HepG2 (cell line): Measurements from ENCODE around the gene MSH3. TPM values are rescaled to one million over a fixed set of nuclear protein-coding genes. Genes with fewer than 3 reads are reported as not detected.

Experiments used
- AGO2 ChIP-seq: fragments of 200-400 bp; formaldehyde crosslinking; optimal IDR thresholded peaks from 2 replicates; pipeline ENCODE3; 2017; ENCODE audit warnings: mild to moderate bottlenecking, low read depth, low read length, moderate library complexity
- ARNT2 ChIP-seq: sonication (generic); formaldehyde crosslinking; IDR thresholded peaks from 2 replicates; pipeline ENCODE4 v1.8.0; 2022; ENCODE audit warnings: mild to moderate bottlenecking, low read depth, missing genetic modification reagents, moderate library complexity
- ATF6 ChIP-seq: sonication (generic); formaldehyde crosslinking; conservative IDR thresholded peaks from 2 replicates; pipeline ENCODE4 v1.4.0; 2020; ENCODE audit warnings: missing genetic modification reagents
- BRCA1 ChIP-seq: sonication (generic); formaldehyde crosslinking; IDR thresholded peaks from 2 replicates; pipeline ENCODE4 v1.4.0; 2020; ENCODE audit warnings: missing genetic modification reagents
- HMG20A ChIP-seq: IDR thresholded peaks from 2 replicates; pipeline ENCODE4 v1.6.1; 2016; ENCODE audit warnings: borderline replicate concordance
- HMGXB4 ChIP-seq, 2 experiments: sonication (generic) in 1 of 2; formaldehyde crosslinking in 1 of 2; IDR thresholded peaks; 2 replicates each; pipeline versions ENCODE4 v1.4.0 to v1.6.1; 2018 to 2020; ENCODE audit warnings: missing genetic modification reagents in 2 of 2, borderline replicate concordance in 1 of 2, low read depth in 1 of 2, mild to moderate bottlenecking in 1 of 2, missing biosample characterization in 1 of 2
- IKZF5 ChIP-seq: IDR thresholded peaks from 2 replicates; pipeline ENCODE4 v1.6.1; 2018; ENCODE audit warnings: missing genetic modification reagents, mild to moderate bottlenecking, missing compliant biosample characterization
- KLF6 ChIP-seq: IDR thresholded peaks from 2 replicates; pipeline ENCODE4 v1.8.0; 2016; ENCODE audit warnings: missing biosample characterization, missing genetic modification reagents
- NCOA1 ChIP-seq: sonication (generic); formaldehyde crosslinking; IDR thresholded peaks from 2 replicates; pipeline ENCODE4 v1.9.0; 2021; ENCODE audit warnings: missing genetic modification reagents
- PHF5A ChIP-seq: IDR thresholded peaks from one replicate; pipeline ENCODE4 v1.6.1; 2018; ENCODE audit warnings: low read depth, missing genetic modification reagents; ENCODE audit not compliant: unreplicated experiment
- POGZ ChIP-seq: sonication (generic); formaldehyde crosslinking; IDR thresholded peaks from 2 replicates; pipeline ENCODE4 v1.4.0; 2020; ENCODE audit warnings: mild to moderate bottlenecking, missing genetic modification reagents
- RAD21 ChIP-seq: fragments of 450-650 bp; formaldehyde crosslinking; IDR thresholded peaks from 2 replicates; pipeline ENCODE4 v1.5.0; 2020; ENCODE audit warnings: mild to moderate bottlenecking
- SIN3A ChIP-seq: IDR thresholded peaks from 2 replicates; pipeline ENCODE4 v1.6.1; 2011; ENCODE audit warnings: low read depth, mild to moderate bottlenecking, control low read depth, low read length, borderline replicate concordance
- ZNF549 ChIP-seq: sonication (generic); formaldehyde crosslinking; IDR thresholded peaks from 2 replicates; pipeline ENCODE4 v1.5.0; 2020; ENCODE audit warnings: missing genetic modification reagents
- ZNF567 ChIP-seq: sonication (generic); formaldehyde crosslinking; IDR thresholded peaks from 2 replicates; pipeline ENCODE4 v1.8.1; 2023; ENCODE audit warnings: mild to moderate bottlenecking, missing genetic modification reagents, borderline replicate concordance
- ZNF660 ChIP-seq: sonication (generic); formaldehyde crosslinking; IDR thresholded peaks from 2 replicates; pipeline ENCODE4 v1.5.1; 2020; ENCODE audit warnings: mild to moderate bottlenecking, low read depth, missing genetic modification reagents, borderline replicate concordance
- ZNF691 ChIP-seq: sonication (generic); formaldehyde crosslinking; IDR thresholded peaks from 2 replicates; pipeline ENCODE4 v1.4.0; 2020; ENCODE audit warnings: missing genetic modification reagents, low read depth, mild to moderate bottlenecking, borderline replicate concordance
- ZNF790 ChIP-seq: sonication (generic); formaldehyde crosslinking; IDR thresholded peaks from 2 replicates; pipeline ENCODE4 v1.8.0; 2022; ENCODE audit warnings: missing genetic modification reagents, mild to moderate bottlenecking, borderline replicate concordance
- ZXDC ChIP-seq: sonication (generic); formaldehyde crosslinking; IDR thresholded peaks from 2 replicates; pipeline ENCODE4 v1.5.0; 2020; ENCODE audit warnings: mild to moderate bottlenecking, missing genetic modification reagents
- polyA plus RNA-seq, 8 experiments: library from polyadenylated mRNA; depleted of rRNA in 3 of 8; stranded (reverse) in 7 of 8; unstranded in 1 of 8; fragments of >200 nt; fragmentation: Illumina TruSeq in 4 of 8; extraction: Trizol in 4 of 8; gene quantifications; 2 replicates each; pipeline versions ENCODE4 v1.2.1 to v1.2.3, GENCODE V29; 2011 to 2016; ENCODE audit warnings: low read depth in 4 of 8, missing spikeins in 1 of 8, mixed read lengths in 1 of 8; ENCODE audit not compliant: insufficient read depth in 1 of 8
- total RNA-seq, 5 experiments: library from RNA; depleted of rRNA; stranded (reverse); fragments of >200 nt; fragmentation: Illumina TruSeq; extraction: Trizol; gene quantifications; 2 replicates each; pipeline ENCODE4 v1.2.3, GENCODE V29; 2016; ENCODE audit warnings: low read depth in 1 of 5

Gene MSH3
- total and polyA plus RNA-seq, 2 of the 13 experiments (the other 11 are each of a cell fraction or from before 2014, with no cell fraction given): 4.0 to 16.4 TPM

GRCh38 chr5:80654391-80655230, at the start of gene MSH3, which contains the start of gene DHFR (continued):
- TF ChIP-seq KLF6 (CRISPR knock-in tag) (0 out of 2 replicates have a peak, but pooled peaks have one; percentile 37), HMGXB4 (CRISPR knock-in tag; IDR thresholded peaks at IDR 0.05; ENCODE audit: borderline replicate concordance in 1 of 2, low read depth in 1 of 2) (peak; percentile 54 to 77; a peak in 3 of 4 replicates), PHF5A (CRISPR knock-in tag) (peak; percentile 45), NCOA1 (CRISPR knock-in tag) (no peak), ZNF790 (peak; percentile 42; the same call in 1 of the 2 replicates), ZNF549 (CRISPR knock-in tag) (no peak), SIN3A (peak; percentile 79), ZNF660 (no peak), HMG20A (no peak), ZNF567 (CRISPR knock-in tag) (0 out of 2 replicates have a peak, but pooled peaks have one; percentile 14), RAD21 (CRISPR knock-in tag) (peak; percentile 35; the same call in 1 of the 2 replicates), IKZF5 (CRISPR knock-in tag) (peak; percentile 53), ATF6 (CRISPR knock-in tag) (0 out of 2 replicates have a peak, but pooled peaks have one; percentile 12), BRCA1 (CRISPR knock-in tag) (no peak), AGO2 (peak; percentile 90), ZNF691 (peak; percentile 71; the same call in 1 of the 2 replicates), ARNT2 (CRISPR knock-in tag) (peak; percentile 84), ZXDC (no peak), POGZ (peak; percentile 68)
